H9 (cell line): ENCODE results near the gene TMEM176A. TPM values are rescaled to one million over a fixed set of nuclear protein-coding genes. Genes with fewer than 3 reads are reported as not detected.

Source experiments
- DNase-seq: peaks from one replicate; pipeline ENCODE4 v3.0.0-alpha.2; 2017
- H2AFZ ChIP-seq: one replicate; pipeline ENCODE4 v1.6.1; 2013; ENCODE audit warnings: mild to moderate bottlenecking, low read length, control low read depth, moderate library complexity
- H2AK5ac ChIP-seq: 2 replicates; pipeline ENCODE4 v1.6.1; 2013; ENCODE audit warnings: low read length, control low read depth, mixed read lengths; ENCODE audit not compliant: insufficient read length
- H2BK120ac ChIP-seq: one replicate; pipeline ENCODE4 v1.6.1; 2013; ENCODE audit warnings: low read depth, mild to moderate bottlenecking, low read length, control low read depth, inconsistent platforms; ENCODE audit not compliant: poor library complexity, severe bottlenecking
- H2BK12ac ChIP-seq: 2 replicates; pipeline ENCODE4 v1.6.1; 2013; ENCODE audit warnings: low read length, control low read depth, mixed read lengths, low read depth; ENCODE audit not compliant: insufficient read length
- H2BK15ac ChIP-seq: 2 replicates; pipeline ENCODE4 v1.6.1; 2013; ENCODE audit warnings: low read depth, low read length, control low read depth
- H2BK20ac ChIP-seq: one replicate; pipeline ENCODE4 v1.6.1; 2013; ENCODE audit warnings: low read depth, mild to moderate bottlenecking, low read length, control low read depth, inconsistent platforms; ENCODE audit not compliant: poor library complexity, severe bottlenecking
- H2BK5ac ChIP-seq: 2 replicates; pipeline ENCODE4 v1.6.1; 2013; ENCODE audit warnings: low read length, control low read depth, mixed read lengths; ENCODE audit not compliant: insufficient read length
- H3K14ac ChIP-seq: 2 replicates; pipeline ENCODE4 v1.6.1; 2013; ENCODE audit warnings: low read length, control low read depth; ENCODE audit not compliant: insufficient read depth
- H3K18ac ChIP-seq: 2 replicates; pipeline ENCODE4 v1.6.1; 2013; ENCODE audit warnings: low read depth, mild to moderate bottlenecking, mixed read lengths, low read length, control low read depth; ENCODE audit not compliant: insufficient read length
- H3K23ac ChIP-seq: 2 replicates; pipeline ENCODE4 v1.6.1; 2013; ENCODE audit warnings: low read length, control low read depth, mixed read lengths, low read depth; ENCODE audit not compliant: insufficient read length
- H3K23me2 ChIP-seq: 2 replicates; pipeline ENCODE4 v1.6.1; 2013; ENCODE audit warnings: low read depth, mild to moderate bottlenecking, mixed read lengths, low read length, control low read depth; ENCODE audit not compliant: insufficient read length, poor library complexity, severe bottlenecking
- H3K27ac ChIP-seq: 2 replicates; pipeline ENCODE4 v1.5.1; 2013; ENCODE audit warnings: low read length, control low read depth, mixed read lengths, low read depth; ENCODE audit not compliant: insufficient read length
- H3K27me3 ChIP-seq: 2 replicates; pipeline ENCODE4 v1.6.1; 2013; ENCODE audit warnings: low read length, control low read depth, inconsistent platforms; ENCODE audit not compliant: insufficient read depth
- H3K4ac ChIP-seq: 2 replicates; pipeline ENCODE4 v1.6.1; 2013; ENCODE audit warnings: low read depth, mild to moderate bottlenecking, control low read depth, inconsistent platforms, low read length, moderate library complexity
- H3K4me1 ChIP-seq: 2 replicates; pipeline ENCODE4 v1.6.1; 2013; ENCODE audit warnings: low read length, control low read depth, inconsistent platforms; ENCODE audit not compliant: insufficient read depth
- H3K4me2 ChIP-seq: 2 replicates; pipeline ENCODE4 v1.6.1; 2013; ENCODE audit warnings: low read length, control low read depth, mixed read lengths; ENCODE audit not compliant: insufficient read length, insufficient read depth
- H3K56ac ChIP-seq: 2 replicates; pipeline ENCODE4 v1.6.1; 2013; ENCODE audit warnings: low read depth, mild to moderate bottlenecking, mixed read lengths, low read length, control low read depth; ENCODE audit not compliant: insufficient read length
- H3K79me1 ChIP-seq: 2 replicates; pipeline ENCODE4 v1.6.1; 2013; ENCODE audit warnings: low read depth, mild to moderate bottlenecking, moderate library complexity, low read length, control low read depth, inconsistent platforms; ENCODE audit not compliant: insufficient read depth, poor library complexity, severe bottlenecking
- H3K79me2 ChIP-seq: 2 replicates; pipeline ENCODE4 v1.6.1; 2013; ENCODE audit warnings: low read length, control low read depth, inconsistent platforms; ENCODE audit not compliant: insufficient read depth
- H3K9ac ChIP-seq: 2 replicates; pipeline ENCODE4 v1.6.1; 2013; ENCODE audit warnings: low read length, control low read depth, mixed read lengths; ENCODE audit not compliant: insufficient read length; ENCODE audit errors: extremely low read depth
- H3K9me3 ChIP-seq: one replicate; pipeline ENCODE4 v1.6.1; 2013; ENCODE audit warnings: low read depth, low read length, inconsistent platforms; ENCODE audit not compliant: control insufficient read depth
- H3T11ph ChIP-seq: one replicate; pipeline ENCODE4 v1.6.1; 2013; ENCODE audit warnings: mild to moderate bottlenecking, low read length, control low read depth, inconsistent platforms
- H4K20me1 ChIP-seq: one replicate; pipeline ENCODE4 v1.6.1; 2013; ENCODE audit not compliant: control insufficient read depth, insufficient read length, insufficient read depth
- H4K5ac ChIP-seq: 2 replicates; pipeline ENCODE4 v1.6.1; 2013; ENCODE audit warnings: low read depth, mild to moderate bottlenecking, mixed read lengths, low read length, control low read depth; ENCODE audit not compliant: insufficient read length
- H4K8ac ChIP-seq: replicated peaks from 2 replicates; pipeline ENCODE4 v1.6.1; 2013; ENCODE audit warnings: low read length, control low read depth, mixed read lengths, low read depth; ENCODE audit not compliant: insufficient read length
- H4K91ac ChIP-seq: 2 replicates; pipeline ENCODE4 v1.6.1; 2013; ENCODE audit warnings: low read depth, mild to moderate bottlenecking, moderate library complexity, mixed read lengths, low read length, control low read depth; ENCODE audit not compliant: insufficient read length
- H3K27ac Mint-ChIP-seq, 3 experiments: 2 replicates in 2 of 3; 3 replicates in 1 of 3; pipeline ENCODE4 v1.8.0; 2020 to 2021; ENCODE audit warnings: mixed read lengths in 3 of 3, mild to moderate bottlenecking in 1 of 3, moderate library complexity in 1 of 3
- H3K27me3 Mint-ChIP-seq: 2 replicates; pipeline ENCODE4 v1.8.0; 2021; ENCODE audit warnings: low read depth, mild to moderate bottlenecking, moderate library complexity, mixed read lengths
- H3K36me3 Mint-ChIP-seq, 3 experiments: 2 replicates in 2 of 3; 3 replicates in 1 of 3; pipeline ENCODE4 v1.8.0; 2020 to 2021; ENCODE audit warnings: low read depth in 3 of 3, mixed read lengths in 3 of 3; ENCODE audit not compliant: insufficient read depth in 1 of 3
- H3K4me1 Mint-ChIP-seq, 2 experiments: 2 replicates each; pipeline ENCODE4 v1.8.0; 2020; ENCODE audit warnings: mixed read lengths in 2 of 2
- H3K4me3 Mint-ChIP-seq, 2 experiments: 2 replicates in 1 of 2; 3 replicates in 1 of 2; pipeline ENCODE4 v1.8.0; 2020 to 2021; ENCODE audit warnings: mild to moderate bottlenecking in 2 of 2, mixed read lengths in 2 of 2, moderate library complexity in 1 of 2
- H3K9me3 Mint-ChIP-seq, 2 experiments: 2 replicates in 1 of 2; 3 replicates in 1 of 2; pipeline ENCODE4 v1.8.0; 2020; ENCODE audit warnings: mild to moderate bottlenecking in 2 of 2, mixed read lengths in 2 of 2, moderate library complexity in 1 of 2
- WGBS: extraction: QIAGEN DNeasy Blood & Tissue Kit; methylation state at CpG from one replicate; pipeline ENCODE4 v1.1.7; 2013; ENCODE audit warnings: missing lambda C conversion rate, low lambda C conversion rate, mixed read lengths; ENCODE audit not compliant: insufficient read length; ENCODE audit errors: extremely low coverage; 5-methylcytosine and 5-hydroxymethylcytosine counted together
- total RNA-seq: library from RNA; stranded (reverse); gene quantifications from 2 replicates; pipeline ENCODE4 v1.2.1, GENCODE V29; 2021
- TF ChIP-seq, protein P1 (sequence below): fragments of 200-600 bp; sonication (generic); conservative IDR thresholded peaks from 3 replicates; pipeline ENCODE4 v1.8.0; 2021; ENCODE audit warnings: antibody characterized with exemption, mild to moderate bottlenecking

Gene TMEM176A
- total RNA-seq, 1 experiment from 2014 or later: not detected

DNA sequence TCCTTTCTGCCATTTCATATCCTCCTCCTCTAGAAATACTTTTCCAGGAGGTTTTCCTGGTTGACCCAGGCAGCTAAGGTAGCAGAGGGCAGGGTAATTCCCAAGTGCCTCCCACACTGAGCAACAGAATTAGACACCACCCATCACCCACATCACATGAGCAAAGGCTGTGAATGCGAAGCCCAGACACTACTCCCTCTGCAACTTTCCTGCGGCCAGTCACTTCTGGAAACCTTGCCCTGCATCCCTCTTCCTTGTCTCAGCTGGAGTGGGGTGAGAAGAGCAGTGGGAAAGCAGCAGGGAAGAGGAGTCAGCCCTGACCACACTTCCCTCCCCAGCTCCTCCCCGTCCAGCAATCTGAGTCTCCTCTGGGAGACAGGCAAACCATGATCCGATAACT is 15.6 kb upstream of the TMEM176A start:
- no peaks in the 10 kb centered on the region for H3K4me1 Mint-ChIP-seq
- Histone ChIP-seq H3K4ac (no peak overlapping the region), H3K9me3 (no peaks in the 10 kb centered on the region), H2BK15ac (no peak overlapping the region), H4K8ac (no peak overlapping the region), H3K27ac (no peak overlapping the region), H2BK20ac (no peak overlapping the region), H3K9ac (no peak overlapping the region), H3K27me3 (no peaks in the 10 kb centered on the region), H3K23me2 (no peaks in the 10 kb centered on the region), H4K91ac (no peak overlapping the region), H3K14ac (0 out of 2 replicates have a peak overlapping the region, but pooled peaks have one; percentile 7), H2BK5ac (no peak overlapping the region), H3K4me2 (no peak overlapping the region), H4K20me1 (no peaks in the 10 kb centered on the region), H2BK120ac (no peak overlapping the region), H3K18ac (no peak overlapping the region), H3T11ph (no peak overlapping the region), H2BK12ac (no peak overlapping the region), H3K79me1 (no peaks in the 10 kb centered on the region), H4K5ac (no peak overlapping the region), H3K23ac (no peak overlapping the region), H2AFZ (no peak overlapping the region), H3K4me1 (no peaks in the 10 kb centered on the region), H3K79me2 (no peaks in the 10 kb centered on the region), H2AK5ac (no peak overlapping the region), H3K56ac (no peak overlapping the region)
- no peaks in the 10 kb centered on the region for H3K9me3 Mint-ChIP-seq
- no peak overlapping the region for H3K27ac Mint-ChIP-seq
- TF ChIP-seq, protein P1, sequence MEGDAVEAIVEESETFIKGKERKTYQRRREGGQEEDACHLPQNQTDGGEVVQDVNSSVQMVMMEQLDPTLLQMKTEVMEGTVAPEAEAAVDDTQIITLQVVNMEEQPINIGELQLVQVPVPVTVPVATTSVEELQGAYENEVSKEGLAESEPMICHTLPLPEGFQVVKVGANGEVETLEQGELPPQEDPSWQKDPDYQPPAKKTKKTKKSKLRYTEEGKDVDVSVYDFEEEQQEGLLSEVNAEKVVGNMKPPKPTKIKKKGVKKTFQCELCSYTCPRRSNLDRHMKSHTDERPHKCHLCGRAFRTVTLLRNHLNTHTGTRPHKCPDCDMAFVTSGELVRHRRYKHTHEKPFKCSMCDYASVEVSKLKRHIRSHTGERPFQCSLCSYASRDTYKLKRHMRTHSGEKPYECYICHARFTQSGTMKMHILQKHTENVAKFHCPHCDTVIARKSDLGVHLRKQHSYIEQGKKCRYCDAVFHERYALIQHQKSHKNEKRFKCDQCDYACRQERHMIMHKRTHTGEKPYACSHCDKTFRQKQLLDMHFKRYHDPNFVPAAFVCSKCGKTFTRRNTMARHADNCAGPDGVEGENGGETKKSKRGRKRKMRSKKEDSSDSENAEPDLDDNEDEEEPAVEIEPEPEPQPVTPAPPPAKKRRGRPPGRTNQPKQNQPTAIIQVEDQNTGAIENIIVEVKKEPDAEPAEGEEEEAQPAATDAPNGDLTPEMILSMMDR: no peak
- H3K4me3 Mint-ChIP-seq: no peak overlapping the region
- no CpG with 5 or more reads among the region's 4 CpGs for WGBS
- DNase-seq: no peak
- H3K27me3 Mint-ChIP-seq: peaks cover 69% of the 10 kb centered on the region
- no peaks in the 10 kb centered on the region; a peak in 1 of 7 replicates for H3K36me3 Mint-ChIP-seq
